H1 (cell line): ENCODE results near the gene PACS1. TPM values are rescaled to one million over a fixed set of nuclear protein-coding genes. Genes with fewer than 3 reads are reported as not detected.

ENCODE experiments used
- CTCF ChIA-PET: fragments of 300-600 bp; sonication (Branson Sonifier 250); formaldehyde crosslinking; loops from one replicate; lab custom pipeline; 2021; ENCODE audit not compliant: partially characterized antibody; lab: Charles Lee
- POLR2A ChIA-PET: fragments of 300-600 bp; sonication (Branson Sonifier 250); formaldehyde crosslinking; loops from one replicate; lab custom pipeline; 2021; ENCODE audit warnings: inconsistent platforms; ENCODE audit not compliant: partially characterized antibody; lab: Charles Lee
- DNase-seq, 2 experiments: peaks; one replicate each; pipeline versions ENCODE4 v3.0.0 to v3.0.0-alpha.2; 2010 to 2022; ENCODE audit warnings: low spot score in 2 of 2, low read depth in 1 of 2, mixed read lengths in 1 of 2
- FAIRE-seq: peaks from 2 replicates; lab custom pipeline; 2011; peaks lifted over from hg19 to GRCh38; lab: Jason Lieb, UNC
- H2AFZ ChIP-seq: 2 replicates; pipeline ENCODE4 v1.8.1; 2012; ENCODE audit warnings: low read length, inconsistent platforms
- H2AK5ac ChIP-seq: 2 replicates; pipeline ENCODE4 v1.6.1; 2013; ENCODE audit warnings: low read depth, low read length
- H2BK120ac ChIP-seq: replicated peaks from 2 replicates; pipeline ENCODE3; 2013; ENCODE audit warnings: low read depth, low read length, inconsistent platforms
- H2BK12ac ChIP-seq: 2 replicates; pipeline ENCODE4 v1.6.1; 2013; ENCODE audit warnings: low read depth, low read length
- H2BK15ac ChIP-seq: 2 replicates; pipeline ENCODE4 v1.6.1; 2013; ENCODE audit warnings: low read length
- H2BK20ac ChIP-seq: 2 replicates; pipeline ENCODE4 v1.6.1; 2013; ENCODE audit warnings: low read length
- H2BK5ac ChIP-seq: 2 replicates; pipeline ENCODE4 v1.6.1; 2013; ENCODE audit warnings: low read depth, low read length
- H3K14ac ChIP-seq: 2 replicates; pipeline ENCODE4 v1.6.1; 2013; ENCODE audit warnings: inconsistent platforms; ENCODE audit not compliant: insufficient read length
- H3K18ac ChIP-seq: 2 replicates; pipeline ENCODE4 v1.6.1; 2013; ENCODE audit warnings: low read length; ENCODE audit errors: extremely low read depth
- H3K23ac ChIP-seq: 2 replicates; pipeline ENCODE4 v1.6.1; 2013; ENCODE audit warnings: inconsistent platforms; ENCODE audit not compliant: insufficient read length
- H3K23me2 ChIP-seq: 2 replicates; pipeline ENCODE4 v1.6.1; 2013; ENCODE audit warnings: low read depth, low read length
- H3K27ac ChIP-seq: 2 replicates; pipeline ENCODE4 v1.6.1; 2011; ENCODE audit warnings: low read depth, low read length, inconsistent platforms
- H3K27me3 ChIP-seq, 4 experiments: replicated peaks in 1 of 4; 1 replicate in 1 of 4; 2 replicates in 3 of 4; pipeline versions ENCODE4 v1.6.1 to v1.8.1; 2011 to 2013; ENCODE audit warnings: low read length in 3 of 4, mild to moderate bottlenecking in 3 of 4, inconsistent platforms in 2 of 4, mixed read lengths in 2 of 4, moderate library complexity in 1 of 4; ENCODE audit not compliant: control insufficient read depth in 3 of 4, insufficient read depth in 3 of 4; ENCODE audit errors: extremely low read depth in 1 of 4
- H3K36me3 ChIP-seq, 4 experiments: 2 replicates each; pipeline versions ENCODE4 v1.6.1 to v1.8.1; 2011 to 2013; ENCODE audit warnings: mild to moderate bottlenecking in 4 of 4, low read length in 3 of 4, moderate library complexity in 2 of 4, control low read depth in 1 of 4, inconsistent platforms in 1 of 4; ENCODE audit not compliant: insufficient read depth in 4 of 4, control insufficient read depth in 2 of 4
- H3K4ac ChIP-seq: replicated peaks from 2 replicates; pipeline ENCODE3; 2013; ENCODE audit warnings: low read length, low read depth, mixed read lengths, inconsistent platforms; ENCODE audit not compliant: insufficient read length
- H3K4me1 ChIP-seq, 4 experiments: replicated peaks in 1 of 4; 1 replicate in 1 of 4; 2 replicates in 3 of 4; pipeline versions ENCODE4 v1.6.1 to v1.8.1; 2011 to 2013; ENCODE audit warnings: low read length in 3 of 4, inconsistent platforms in 2 of 4, mixed read lengths in 1 of 4; ENCODE audit not compliant: insufficient read depth in 4 of 4, control insufficient read depth in 3 of 4
- H3K4me2 ChIP-seq, 2 experiments: 2 replicates each; pipeline versions ENCODE4 v1.6.1 to v1.8.1; 2011 to 2013; ENCODE audit warnings: low read depth in 2 of 2, low read length in 2 of 2, control low read depth in 1 of 2, inconsistent platforms in 1 of 2, mild to moderate bottlenecking in 1 of 2; ENCODE audit not compliant: insufficient read depth in 1 of 2
- H3K4me3 ChIP-seq, 4 experiments: fragments of 200-600, 300-600 bp in 1 of 4; sonication (generic), shearing (Covaris generic), sonication (Bioruptor Twin) in 1 of 4; 2 replicates each; pipeline versions ENCODE4 v1.5.1 to v1.8.1; 2011 to 2016; ENCODE audit warnings: low read length in 4 of 4, low read depth in 3 of 4, control low read depth in 2 of 4, inconsistent platforms in 2 of 4, mild to moderate bottlenecking in 2 of 4, mixed read lengths in 1 of 4, moderate library complexity in 1 of 4; ENCODE audit not compliant: insufficient read depth in 2 of 4; ENCODE audit errors: extremely low read depth in 1 of 4
- H3K56ac ChIP-seq: replicated peaks from 2 replicates; pipeline ENCODE3; 2013; ENCODE audit warnings: low read depth, mild to moderate bottlenecking, mixed read lengths, low read length, inconsistent platforms; ENCODE audit not compliant: insufficient read length
- H3K79me1 ChIP-seq: 2 replicates; pipeline ENCODE4 v1.6.1; 2013; ENCODE audit warnings: low read depth, low read length, control low read depth
- H3K79me2 ChIP-seq, 2 experiments: 2 replicates each; pipeline versions ENCODE4 v1.6.1 to v1.8.1; 2012 to 2013; ENCODE audit warnings: low read length in 2 of 2, mild to moderate bottlenecking in 2 of 2, inconsistent platforms in 1 of 2; ENCODE audit not compliant: insufficient read depth in 2 of 2, control insufficient read depth in 1 of 2
- H3K9ac ChIP-seq, 4 experiments: replicated peaks in 1 of 4; 1 replicate in 1 of 4; 2 replicates in 3 of 4; pipeline versions ENCODE4 v1.6.1 to v1.8.1; 2011 to 2013; ENCODE audit warnings: low read depth in 3 of 4, low read length in 3 of 4, control low read depth in 2 of 4, mild to moderate bottlenecking in 2 of 4, moderate library complexity in 2 of 4, inconsistent platforms in 1 of 4; ENCODE audit errors: extremely low read depth in 1 of 4
- H3K9me3 ChIP-seq, 2 experiments: 2 replicates each; pipeline versions ENCODE4 v1.6.1 to v1.8.1; 2012 to 2013; ENCODE audit warnings: mild to moderate bottlenecking in 2 of 2, moderate library complexity in 2 of 2, control low read depth in 1 of 2, inconsistent platforms in 1 of 2, low read depth in 1 of 2, low read length in 1 of 2, mixed read lengths in 1 of 2; ENCODE audit not compliant: insufficient read depth in 2 of 2
- H4K20me1 ChIP-seq, 2 experiments: replicated peaks in 1 of 2; 2 replicates each; pipeline versions ENCODE3 to v1.8.1; 2011 to 2013; ENCODE audit warnings: inconsistent platforms in 2 of 2, low read length in 2 of 2, mild to moderate bottlenecking in 1 of 2; ENCODE audit not compliant: insufficient read depth in 2 of 2, control insufficient read depth in 1 of 2
- H4K5ac ChIP-seq: 2 replicates; pipeline ENCODE4 v1.6.1; 2013; ENCODE audit warnings: low read length, low read depth, mixed read lengths, inconsistent platforms; ENCODE audit not compliant: insufficient read length
- H4K8ac ChIP-seq: 2 replicates; pipeline ENCODE4 v1.8.0; 2013; ENCODE audit warnings: mild to moderate bottlenecking, moderate library complexity, low read length, inconsistent platforms; ENCODE audit not compliant: insufficient read depth; ENCODE audit errors: extremely low read depth
- H4K91ac ChIP-seq: replicated peaks from 2 replicates; pipeline ENCODE3; 2013; ENCODE audit warnings: low read length, mixed read lengths, inconsistent platforms; ENCODE audit not compliant: insufficient read length
- WGBS, 2 experiments: shearing (Covaris generic) in 1 of 2; methylation state at CpG; one replicate each; pipeline versions ENCODE4 v1.1.6 to v1.1.7; 2013 to 2015; ENCODE audit warnings: low lambda C conversion rate in 2 of 2, mixed read lengths in 2 of 2, inconsistent platforms in 1 of 2, low coverage in 1 of 2, missing lambda C conversion rate in 1 of 2; ENCODE audit not compliant: insufficient replicate concordance in 2 of 2, insufficient coverage in 1 of 2, insufficient read length in 1 of 2; ENCODE audit errors: extremely low coverage in 1 of 2, missing lambda C conversion rate in 1 of 2; 5-methylcytosine and 5-hydroxymethylcytosine counted together
- polyA plus RNA-seq, 7 experiments: library from polyadenylated mRNA; depleted of rRNA in 3 of 7; stranded (reverse) in 5 of 7; unstranded in 2 of 7; fragments of >200 nt in 5 of 7; fragments of 200-250 nt in 2 of 7; gene quantifications; 1 replicate in 5 of 7; 2 replicates in 1 of 7; 4 replicates in 1 of 7; pipeline versions ENCODE4 v1.2.1 to v1.2.3, GENCODE V29; 2011 to 2013; ENCODE audit warnings: missing spikeins in 2 of 7, mixed read lengths in 2 of 7
- total RNA-seq: library from RNA; stranded (reverse); fragmentation: NEBNext Ultra II Directional; extraction: Animal tissue kit (Norgen Biotek cat#: 25700); gene quantifications from 2 replicates; pipeline ENCODE4 v1.2.1, GENCODE V29; 2021
- TF ChIP-seq, protein P1 (sequence below): IDR thresholded peaks from 2 replicates; pipeline ENCODE4 v1.6.1; 2012; ENCODE audit warnings: inconsistent platforms

The PACS1 gene
- total and polyA plus RNA-seq, 2 of the 8 experiments (the other 6 are each of a cell fraction or from before 2014, with no cell fraction given), result 11.5 to 36.0 TPM

DNA sequence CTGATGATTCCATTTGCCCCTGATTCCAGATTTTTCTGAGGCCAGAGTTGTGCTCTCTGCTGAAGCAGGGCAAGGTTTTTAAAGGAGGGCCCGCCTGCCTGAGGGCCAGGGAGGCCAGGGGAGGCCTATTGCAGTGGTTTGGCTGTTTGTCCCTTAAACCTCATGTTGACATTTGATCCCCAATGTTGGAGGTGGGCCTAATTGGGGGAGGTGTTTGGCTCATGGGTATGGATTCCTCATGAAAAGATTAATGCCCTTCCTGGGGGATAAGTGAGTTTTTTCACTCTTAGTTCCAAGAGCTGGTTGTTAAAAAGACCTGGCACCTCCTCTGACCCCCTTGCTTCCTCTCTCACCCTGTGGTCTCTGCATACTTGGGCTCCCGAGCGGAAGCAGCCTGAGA is 30.3 kb upstream of the PACS1 start:
- 84% methylated on average over 3 of the region's 3 CpGs; no CpG with 5 or more reads in 1 of the 2 experiments for WGBS, 2 experiments
- CTCF ChIA-PET, result interaction anchor here (1.4 to 3.6 kb wide), 3 partner anchors 17 to 31 kb away, joined by 3 to 14 read pairs (median 13); no protein-coding TSS in a partner anchor
- no peak overlapping the region for H3K56ac ChIP-seq
- TF ChIP-seq, protein P1, sequence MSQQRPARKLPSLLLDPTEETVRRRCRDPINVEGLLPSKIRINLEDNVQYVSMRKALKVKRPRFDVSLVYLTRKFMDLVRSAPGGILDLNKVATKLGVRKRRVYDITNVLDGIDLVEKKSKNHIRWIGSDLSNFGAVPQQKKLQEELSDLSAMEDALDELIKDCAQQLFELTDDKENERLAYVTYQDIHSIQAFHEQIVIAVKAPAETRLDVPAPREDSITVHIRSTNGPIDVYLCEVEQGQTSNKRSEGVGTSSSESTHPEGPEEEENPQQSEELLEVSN, result no peak

More for the DNA sequence above, 30.3 kb upstream of the PACS1 start:
- H2BK5ac ChIP-seq, result no peak overlapping the region
- no peak overlapping the region for H3K18ac ChIP-seq
- no peaks in the 10 kb centered on the region for H3K79me2 ChIP-seq
- no peak overlapping the region for H3K4me3 ChIP-seq
- no peak overlapping the region for H2BK20ac ChIP-seq
- H3K36me3 ChIP-seq, result peaks cover 0 to 17% (median 8%) of the 10 kb centered on the region in 4 experiments; a peak in 5 of 8 replicates
- H3K14ac ChIP-seq, result no peak overlapping the region
- no peak overlapping the region for H2BK120ac ChIP-seq
- H3K23me2 ChIP-seq, result 0 out of 2 replicates have a peak, but pooled peaks cover under 1% of the 10 kb centered on the region
- POLR2A ChIA-PET, result interaction anchor here (0.6 kb wide), 1 partner anchor 214 kb away, joined by 3 read pairs; no protein-coding TSS in a partner anchor
- H2AK5ac ChIP-seq, result no peak overlapping the region
- no peak overlapping the region for H3K4me2 ChIP-seq
- H4K20me1 ChIP-seq, result no peaks in the 10 kb centered on the region
- no peak overlapping the region for H3K9ac ChIP-seq
- DNase-seq, result no peak
- peaks cover 6 to 17% of the 10 kb centered on the region in 2 experiments for H3K9me3 ChIP-seq
- FAIRE-seq, result no peak
- no peaks in the 10 kb centered on the region for H3K27me3 ChIP-seq
- H3K27ac ChIP-seq, result no peak overlapping the region
- no peak overlapping the region for H4K5ac ChIP-seq
- H2BK15ac ChIP-seq, result no peak overlapping the region
- no peak overlapping the region for H4K91ac ChIP-seq
- no peak overlapping the region for H4K8ac ChIP-seq
- H3K79me1 ChIP-seq, result no peaks in the 10 kb centered on the region; the same call in 1 of the 2 replicates
- H2BK12ac ChIP-seq, result no peak overlapping the region
- H3K4ac ChIP-seq, result no peak overlapping the region
- peaks cover 0 to 1% (median under 1%) of the 10 kb centered on the region in 4 experiments; a peak in 2 of 7 replicates for H3K4me1 ChIP-seq
- H2AFZ ChIP-seq, result no peak overlapping the region
- no peak overlapping the region for H3K23ac ChIP-seq
